HG02763 (cell line): Measurements from ENCODE around the gene SLC26A5.
"Not testable (repeated sequence)": the region's sequence is repeated elsewhere in the genome, so short reads cannot be mapped to it uniquely, and the experiment has no call there.

Experiments used
- ATAC-seq: cut with Tn5 transposase; IDR thresholded peaks from one replicate; pipeline ENCODE4 v1.9.1; 2021; ENCODE audit warnings: mild to moderate bottlenecking, moderate library complexity; ENCODE audit not compliant: unreplicated experiment

The SLC26A5 gene

DNA sequence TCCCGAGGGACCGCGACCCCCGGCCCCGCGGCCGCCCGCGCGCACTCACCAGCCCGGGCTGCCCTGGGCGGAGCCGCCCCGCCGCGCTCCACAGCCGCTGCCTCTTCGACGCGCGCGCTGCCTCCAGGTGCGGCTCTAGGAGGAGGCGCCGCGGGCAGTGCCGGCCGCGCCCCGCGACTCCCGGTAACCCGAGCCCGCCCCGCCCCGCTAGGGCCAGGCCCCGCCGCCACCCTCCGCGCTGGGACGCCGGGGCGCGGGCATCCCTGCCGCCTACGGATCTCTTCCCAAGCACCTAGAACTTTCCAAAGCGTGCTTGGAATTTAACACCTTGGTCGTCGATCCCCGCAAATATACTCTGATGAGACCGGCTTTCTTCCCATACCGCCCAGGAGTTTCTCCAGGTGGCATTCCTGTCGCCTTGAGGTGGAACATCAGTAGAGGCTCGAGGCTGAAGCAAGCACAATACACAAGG is at the start of gene SLC26A5:
SLC26A5 (minus strand) TSS at position 159 of the 472 bp plus-strand sequence. CDS start 24,693 bp downstream, outside the sequence.
- ATAC-seq, result no peak

DNA sequence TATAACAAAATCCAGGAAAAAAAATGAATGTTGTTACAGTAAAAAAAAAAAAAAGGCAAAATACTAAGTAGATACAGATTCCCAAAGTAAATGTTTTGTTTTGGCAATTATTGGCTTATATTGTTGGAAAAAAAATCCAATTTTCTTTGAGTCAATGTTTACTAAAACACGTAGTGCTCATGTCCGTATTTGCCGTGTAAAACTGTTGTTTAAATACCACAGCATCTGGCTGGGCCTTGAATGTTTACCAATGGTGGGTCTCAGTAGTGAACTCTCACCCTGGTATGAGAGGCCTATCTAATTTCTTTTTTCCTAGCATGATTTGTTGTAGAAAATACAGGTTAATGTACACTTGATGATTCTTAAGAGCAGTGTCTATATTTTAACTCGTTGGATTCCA is 41.4 kb upstream of the SLC26A5 start:
- ATAC-seq, result no peak

DNA sequence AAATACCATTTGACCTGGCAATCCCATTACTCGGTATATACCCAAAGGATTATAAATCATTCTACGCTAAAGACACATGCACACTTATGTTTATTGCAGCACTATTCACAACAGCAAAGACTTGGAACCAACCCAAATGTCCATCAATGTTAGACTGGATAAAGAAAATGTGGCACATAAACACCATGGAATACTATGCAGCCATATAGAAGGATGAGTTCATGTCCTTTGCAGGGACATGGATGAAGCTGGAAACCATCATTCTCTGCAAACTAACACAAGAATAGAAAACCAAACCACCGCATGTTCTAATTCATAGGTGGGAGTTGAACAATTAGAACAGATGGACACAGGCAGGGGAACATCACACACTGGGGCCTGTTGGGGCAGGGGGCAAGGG is 40.9 kb upstream of the SLC26A5 start:
- not testable (repeated sequence) for ATAC-seq

- no peak for ATAC-seq
Measured at GRCh38 chr7:103480771-103481170, 34.8 kb upstream of the SLC26A5 start.

- ATAC-seq, result no peak
Measured at GRCh38 chr7:103474956-103475355, 28.9 kb upstream of the SLC26A5 start.

DNA sequence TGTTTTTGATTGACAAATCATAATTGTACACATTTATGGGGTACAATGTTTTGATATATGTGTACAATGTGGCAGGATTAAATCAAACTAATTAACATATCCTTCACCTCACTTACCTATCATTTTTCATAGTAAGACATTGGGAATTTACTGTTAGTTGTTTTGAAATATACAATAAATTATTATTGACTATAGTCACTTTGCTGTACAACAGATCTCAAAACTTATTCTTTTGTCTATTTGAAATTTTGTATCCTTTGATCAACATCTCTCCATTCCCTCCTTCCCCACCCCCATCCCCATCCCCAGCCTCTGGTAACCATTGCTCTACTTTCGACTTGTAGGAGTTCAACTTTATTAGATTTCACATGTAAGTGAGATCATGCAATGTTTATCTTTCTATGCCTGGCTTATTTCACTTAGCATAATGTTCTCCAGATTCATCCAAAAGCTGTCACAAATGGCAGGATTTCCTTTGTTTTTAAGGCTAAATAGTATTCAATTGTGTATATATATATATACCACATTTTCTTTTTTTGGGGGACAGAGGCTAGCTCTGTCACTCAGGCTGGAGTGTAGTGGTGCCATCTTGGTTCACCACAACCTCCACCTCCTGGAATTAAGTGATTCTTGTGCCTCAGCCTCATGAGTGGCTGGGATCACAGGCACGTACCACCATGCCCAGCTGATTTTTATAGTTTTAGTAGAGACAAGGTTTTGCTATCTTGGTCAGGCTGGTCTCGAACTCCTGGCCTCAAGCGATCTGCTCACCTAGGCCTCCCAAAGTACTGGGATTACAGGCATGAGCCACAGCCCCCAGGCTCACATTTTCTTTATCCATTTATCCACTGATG is 23.3 kb upstream of the SLC26A5 start:
- no peak for ATAC-seq

GRCh38 chr7:103466814-103467213 is 20.8 kb upstream of the SLC26A5 start:
- no peak for ATAC-seq

DNA sequence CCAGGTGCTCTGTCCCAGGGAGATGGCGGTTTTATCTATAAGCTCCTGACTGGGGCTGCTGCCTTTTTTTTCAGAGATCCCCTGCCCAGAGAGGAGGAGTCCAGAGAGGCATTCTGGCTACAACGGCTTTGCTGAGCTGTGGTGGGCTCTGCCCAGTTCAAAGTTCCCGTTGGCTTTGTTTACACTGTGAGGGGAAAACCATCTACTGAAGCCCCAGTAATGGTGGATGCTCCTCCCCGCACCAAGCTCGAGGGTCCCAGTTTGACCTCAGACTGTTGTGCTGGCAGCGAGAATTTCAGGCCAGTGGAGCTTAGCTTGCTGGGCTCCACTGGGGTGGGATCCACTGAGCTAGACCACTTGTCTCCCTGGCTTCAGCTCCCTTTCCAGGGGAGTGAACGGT is 16.4 kb upstream of the SLC26A5 start:
- ATAC-seq, result no peak

GRCh38 chr7:103447073-103447960 is 1.3 kb upstream of the SLC26A5 start:
- peak; percentile 77 for ATAC-seq

- no peak for ATAC-seq
Measured at GRCh38 chr7:103445228-103446048, 569 bp downstream of the SLC26A5 start.

GRCh38 chr7:103439661-103440060 is 6.3 kb downstream of the SLC26A5 start:
- ATAC-seq, result no peak

- no peak for ATAC-seq
Measured at GRCh38 chr7:103437623-103438022, 8.4 kb downstream of the SLC26A5 start.

DNA sequence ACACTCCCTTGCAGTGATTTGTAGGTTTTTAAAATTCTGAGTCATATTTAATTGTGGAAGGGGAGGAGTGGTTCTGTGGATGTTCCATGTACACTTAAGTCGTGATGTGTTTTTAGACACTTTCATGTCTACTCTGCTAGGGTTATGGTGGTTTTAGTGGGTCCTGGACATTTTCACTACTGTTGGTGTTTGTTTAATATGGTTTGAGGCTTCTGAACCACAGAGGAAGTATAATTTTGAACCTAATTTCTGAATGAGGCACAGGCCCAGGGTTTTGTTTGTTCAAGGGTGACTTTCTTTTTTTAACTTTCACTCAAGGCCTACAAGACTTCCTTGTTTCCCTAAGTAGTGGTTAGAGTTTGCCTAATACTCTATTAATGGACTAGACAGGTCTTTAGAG is 13.3 kb downstream of the SLC26A5 start:
- no peak for ATAC-seq

DNA sequence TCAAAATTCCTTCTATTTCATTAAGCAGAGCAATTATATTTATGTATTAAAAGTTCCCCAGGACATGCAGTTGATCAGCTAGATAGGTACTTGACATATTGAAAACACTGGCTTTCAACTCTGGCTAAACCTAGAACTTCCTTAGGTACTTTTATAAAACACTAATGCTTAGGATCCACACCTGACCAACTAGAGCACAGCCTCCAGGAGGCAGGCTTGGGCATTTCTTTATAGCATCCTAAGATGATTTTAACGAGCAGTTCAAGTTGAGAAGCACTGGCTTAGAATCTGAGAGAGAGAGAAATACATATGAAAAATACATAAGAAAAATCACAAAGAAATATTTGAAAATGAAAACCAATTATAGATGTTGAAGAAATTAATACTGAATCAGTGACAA is 20.8 kb downstream of the SLC26A5 start:
- ATAC-seq, result no peak

GRCh38 chr7:103423467-103424179 is 22.4 kb downstream of the SLC26A5 start:
- no peak for ATAC-seq

DNA sequence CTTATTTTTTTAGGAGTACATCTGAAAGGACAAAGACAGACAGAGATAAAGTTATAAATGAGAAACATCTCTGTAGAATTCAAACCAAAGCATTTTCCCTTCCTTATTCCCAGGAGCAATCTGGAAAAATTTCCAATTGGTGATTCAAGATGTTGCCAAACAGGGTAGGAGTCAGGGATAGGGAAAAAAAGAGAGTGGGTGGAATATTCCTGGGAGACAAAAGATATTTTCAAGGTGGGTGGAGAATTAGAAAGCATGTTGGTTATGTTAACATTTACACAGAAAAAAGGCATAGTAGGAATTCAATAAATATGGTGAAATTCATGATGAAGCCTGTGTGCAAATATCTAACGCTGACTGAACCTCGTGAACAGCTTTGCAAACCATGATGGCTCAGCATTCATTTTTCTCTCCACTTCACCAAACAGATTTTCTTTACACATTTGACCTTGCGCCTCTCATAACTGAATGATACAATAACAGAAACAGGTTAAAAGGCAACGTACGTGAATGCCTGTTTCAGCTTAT is 25.1 kb downstream of the SLC26A5 start:
- ATAC-seq, result no peak

GRCh38 chr7:103418241-103418640 is 27.8 kb downstream of the SLC26A5 start:
- no peak for ATAC-seq

DNA sequence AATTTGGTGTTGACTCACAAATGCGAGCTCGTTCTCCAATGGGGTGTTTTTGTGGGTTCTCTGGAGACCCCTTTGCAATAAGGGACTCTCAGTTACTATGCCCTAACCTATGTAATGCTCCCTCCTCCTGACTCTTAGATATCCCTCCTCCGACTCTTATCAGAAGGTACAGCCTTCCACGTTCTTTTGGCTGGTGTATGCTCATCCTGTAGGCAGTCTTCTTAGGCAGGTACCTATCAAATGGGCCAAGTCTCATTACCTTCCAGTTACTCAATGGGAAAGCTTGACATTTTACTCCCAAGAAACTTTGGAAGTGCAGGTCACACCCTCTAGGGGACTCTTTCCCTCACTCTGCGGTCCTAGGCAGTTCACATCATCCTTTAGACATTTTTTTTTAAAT is 32.6 kb downstream of the SLC26A5 start:
- no peak for ATAC-seq

DNA sequence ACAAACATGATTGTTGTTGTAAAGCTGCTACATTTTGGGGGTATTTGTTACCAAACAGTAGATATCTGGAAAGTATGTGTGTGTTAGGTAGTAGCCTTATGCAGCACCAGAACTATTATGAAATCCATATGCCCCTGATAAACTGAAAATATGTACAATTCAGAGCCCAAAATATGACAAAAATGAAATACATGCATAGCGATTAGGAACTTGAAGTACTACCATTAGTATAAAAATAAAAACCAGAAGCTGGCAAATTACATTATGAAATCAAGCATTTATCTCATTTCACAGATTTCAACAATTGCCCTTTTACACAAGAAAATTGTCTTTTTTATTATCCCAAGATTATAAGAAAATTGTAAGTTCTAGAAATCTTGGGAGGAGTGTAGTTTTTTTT is 33.9 kb downstream of the SLC26A5 start:
- no peak for ATAC-seq
